Cardiac fibroblast (primary cell): ENCODE measurements around the gene IPCEF1.
A peak's percentile ranks its signal among the peaks of the same experiment; 100 is the strongest.

ENCODE experiments used
- DNase-seq, 2 donors: peaks; one replicate each; pipeline versions ENCODE4 v3.0.0 to v3.0.0-alpha.2; 2010; ENCODE audit warnings: low read depth in 2 of 2
- H3K4me3 ChIP-seq, 2 donors: replicated peaks in 1 of 2; 1 replicate in 1 of 2; 2 replicates in 1 of 2; pipeline ENCODE4 v1.5.1; 2011; ENCODE audit warnings: low read depth in 2 of 2, low read length in 2 of 2, mild to moderate bottlenecking in 2 of 2, moderate library complexity in 1 of 2
- CTCF ChIP-seq: IDR thresholded peaks from one replicate; pipeline ENCODE4 v1.5.1; 2011; ENCODE audit warnings: low read depth, mild to moderate bottlenecking, low read length, inconsistent platforms

IPCEF1 gene

GRCh38 chr6:154397491-154398195, 41.0 kb upstream of the IPCEF1 start:
- no peak for DNase-seq
- no peak for TF ChIP-seq CTCF
- H3K4me3 ChIP-seq, result no peak overlapping the region

GRCh38 chr6:154395878-154396277, 39.3 kb upstream of the IPCEF1 start:
- no peak for DNase-seq
- no peak overlapping the region for H3K4me3 ChIP-seq
- TF ChIP-seq CTCF, result no peak

- no peak overlapping the region for H3K4me3 ChIP-seq
- DNase-seq, result peak in 1 of 2 donors; percentile 14
- TF ChIP-seq CTCF, result no peak
These were observed 38.7 kb upstream of the IPCEF1 start for GRCh38 chr6:154395316-154395715.

- DNase-seq, result peak in 1 of 2 donors; percentile 17
- H3K4me3 ChIP-seq, result no peak overlapping the region
- TF ChIP-seq CTCF, result no peak
These were observed 38.0 kb upstream of the IPCEF1 start for GRCh38 chr6:154394571-154394970.

GRCh38 chr6:154390034-154390433, 33.4 kb upstream of the IPCEF1 start:
- no peak for DNase-seq
- no peak for TF ChIP-seq CTCF
- no peak overlapping the region for H3K4me3 ChIP-seq

GRCh38 chr6:154388803-154389202, 32.2 kb upstream of the IPCEF1 start:
- H3K4me3 ChIP-seq, result no peak overlapping the region
- DNase-seq, result peak in 1 of 2 donors; percentile 17
- TF ChIP-seq CTCF, result no peak
